CD4-positive, alpha-beta T cell treated with Interferon gamma for 1 hour (primary cell): Measurements from ENCODE around the gene PMFBP1.

Source experiments
- DNase-seq: peaks from one replicate; pipeline ENCODE4 v3.0.0-alpha.2; 2020

PMFBP1 gene

GRCh38 chr16:72172105-72173034, at the start of gene PMFBP1:
Gene PMFBP1 (minus strand): TSS chr16:72172155. CDS start chr16:72171208, 947 bp downstream.
- DNase-seq: peak; percentile 77

- no peak for DNase-seq
Observed at GRCh38 chr16:72221630-72222024, 49.7 kb upstream of the PMFBP1 start.

- no peak for DNase-seq
Observed at GRCh38 chr16:72220875-72221629, 49.1 kb upstream of the PMFBP1 start.

GRCh38 chr16:72219282-72219681, 47.3 kb upstream of the PMFBP1 start:
- DNase-seq: no peak

GRCh38 chr16:72216767-72217166, 44.8 kb upstream of the PMFBP1 start:
- DNase-seq: no peak

- DNase-seq: no peak
Observed at GRCh38 chr16:72214821-72215220, 42.9 kb upstream of the PMFBP1 start.

- DNase-seq: no peak
Observed at GRCh38 chr16:72211110-72211509, 39.2 kb upstream of the PMFBP1 start.

- no peak for DNase-seq
Observed at GRCh38 chr16:72210555-72210954, 38.6 kb upstream of the PMFBP1 start.

GRCh38 chr16:72210072-72210471, 38.1 kb upstream of the PMFBP1 start:
- no peak for DNase-seq

GRCh38 chr16:72206299-72206698, 34.3 kb upstream of the PMFBP1 start:
- no peak for DNase-seq

GRCh38 chr16:72203401-72203800, 31.4 kb upstream of the PMFBP1 start:
- DNase-seq: peak; percentile 69

GRCh38 chr16:72202014-72202413, 30.1 kb upstream of the PMFBP1 start:
- no peak for DNase-seq

GRCh38 chr16:72201387-72201786, 29.4 kb upstream of the PMFBP1 start:
- no peak for DNase-seq

GRCh38 chr16:72199761-72200337, 27.9 kb upstream of the PMFBP1 start:
- DNase-seq: no peak

- no peak for DNase-seq
Observed at GRCh38 chr16:72198771-72199201, 26.8 kb upstream of the PMFBP1 start.

- no peak for DNase-seq
Observed at GRCh38 chr16:72198021-72198711, 26.2 kb upstream of the PMFBP1 start.

- DNase-seq: no peak
Observed at GRCh38 chr16:72197545-72197944, 25.6 kb upstream of the PMFBP1 start.

- no peak for DNase-seq
Observed at GRCh38 chr16:72195609-72196008, 23.7 kb upstream of the PMFBP1 start.

- no peak for DNase-seq
Observed at GRCh38 chr16:72191551-72191950, 19.6 kb upstream of the PMFBP1 start.

- DNase-seq: no peak
Observed at GRCh38 chr16:72189865-72190371, 18.0 kb upstream of the PMFBP1 start.

- DNase-seq: no peak
Observed at GRCh38 chr16:72188541-72188940, 16.6 kb upstream of the PMFBP1 start.

GRCh38 chr16:72187551-72187950, 15.6 kb upstream of the PMFBP1 start:
- no peak for DNase-seq

GRCh38 chr16:72182976-72183375, 11.0 kb upstream of the PMFBP1 start:
- no peak for DNase-seq
